Measurements from ENCODE around the gene CRHR1.
"Not testable (repeated sequence)": the region's sequence is repeated elsewhere in the genome, so short reads cannot be mapped to it uniquely, and the experiment has no call there.

The CRHR1 gene

GRCh38 chr17:45852535-45853297 is 68.6 kb downstream of the CRHR1 start:
- TF ChIP-seq, protein P1, sequence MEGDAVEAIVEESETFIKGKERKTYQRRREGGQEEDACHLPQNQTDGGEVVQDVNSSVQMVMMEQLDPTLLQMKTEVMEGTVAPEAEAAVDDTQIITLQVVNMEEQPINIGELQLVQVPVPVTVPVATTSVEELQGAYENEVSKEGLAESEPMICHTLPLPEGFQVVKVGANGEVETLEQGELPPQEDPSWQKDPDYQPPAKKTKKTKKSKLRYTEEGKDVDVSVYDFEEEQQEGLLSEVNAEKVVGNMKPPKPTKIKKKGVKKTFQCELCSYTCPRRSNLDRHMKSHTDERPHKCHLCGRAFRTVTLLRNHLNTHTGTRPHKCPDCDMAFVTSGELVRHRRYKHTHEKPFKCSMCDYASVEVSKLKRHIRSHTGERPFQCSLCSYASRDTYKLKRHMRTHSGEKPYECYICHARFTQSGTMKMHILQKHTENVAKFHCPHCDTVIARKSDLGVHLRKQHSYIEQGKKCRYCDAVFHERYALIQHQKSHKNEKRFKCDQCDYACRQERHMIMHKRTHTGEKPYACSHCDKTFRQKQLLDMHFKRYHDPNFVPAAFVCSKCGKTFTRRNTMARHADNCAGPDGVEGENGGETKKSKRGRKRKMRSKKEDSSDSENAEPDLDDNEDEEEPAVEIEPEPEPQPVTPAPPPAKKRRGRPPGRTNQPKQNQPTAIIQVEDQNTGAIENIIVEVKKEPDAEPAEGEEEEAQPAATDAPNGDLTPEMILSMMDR (IDR thresholded peaks at IDR 0.05; ENCODE audit: low read depth, low read length, missing control alignments): peak; percentile 94
- no peak overlapping the region for H3K4me3 ChIP-seq (replicated peaks; ENCODE audit: low read depth, low read length)
- peak; percentile 12 for DNase-seq (ENCODE audit: extremely low read depth, low read depth)

DNA sequence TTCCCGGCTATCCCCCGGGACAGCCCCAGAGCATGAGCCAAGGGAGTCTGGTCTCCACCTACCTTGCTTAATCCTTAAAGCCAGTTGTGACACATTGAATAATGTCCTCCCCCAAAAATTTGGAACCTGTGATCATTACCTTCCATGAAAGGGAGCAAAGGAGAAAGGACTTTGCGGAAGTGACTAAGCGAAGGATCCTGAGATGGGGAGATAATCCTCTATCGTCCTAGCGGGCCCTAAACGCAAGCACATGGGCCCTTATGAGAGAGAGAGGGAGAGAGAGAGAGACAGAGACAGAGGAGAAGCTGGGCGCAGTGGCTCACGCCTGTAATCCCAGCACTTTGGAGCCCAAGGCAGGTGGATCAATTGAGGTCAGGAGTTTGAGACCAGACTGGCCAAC is 70.1 kb downstream of the CRHR1 start:
- no peak overlapping the region for H3K4me3 ChIP-seq (replicated peaks; ENCODE audit: low read depth, low read length)
- TF ChIP-seq, protein P1 (IDR thresholded peaks at IDR 0.05; ENCODE audit: low read depth, low read length, missing control alignments): no peak
- DNase-seq (ENCODE audit: extremely low read depth, low read depth): no peak

DNA sequence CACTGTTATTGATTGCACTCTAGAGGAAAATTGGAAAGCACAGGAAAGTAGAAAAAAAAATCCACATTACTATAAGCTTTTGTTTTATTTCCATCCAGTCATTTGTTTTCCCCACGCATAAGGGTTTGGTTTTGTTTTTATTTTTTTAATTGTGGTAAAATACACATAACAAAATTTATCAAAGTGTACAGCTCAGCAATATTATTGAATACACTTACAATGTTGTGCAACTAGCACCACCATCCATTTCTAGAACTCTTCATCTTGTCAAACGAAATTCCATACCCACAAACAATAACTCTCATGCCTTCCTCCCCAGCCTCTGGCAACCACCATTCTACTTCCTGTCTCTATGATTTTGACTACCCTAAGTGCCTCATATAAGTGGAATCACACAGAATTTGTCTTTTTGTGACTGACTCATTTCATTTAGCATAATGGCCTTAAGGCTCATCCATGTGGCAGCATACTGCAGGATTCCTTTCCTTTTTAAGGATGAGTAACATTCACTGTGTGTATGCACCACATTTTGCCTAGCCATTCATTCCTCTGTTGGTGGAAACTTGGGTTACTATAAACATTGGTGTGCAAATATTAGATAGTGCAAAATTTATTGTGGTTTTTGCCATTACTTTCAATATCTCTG is 71.7 kb downstream of the CRHR1 start:
- TF ChIP-seq, protein P1 (IDR thresholded peaks at IDR 0.05; ENCODE audit: low read depth, low read length, missing control alignments): no peak
- no peak for DNase-seq (ENCODE audit: extremely low read depth, low read depth)
- H3K4me3 ChIP-seq (replicated peaks; ENCODE audit: low read depth, low read length): no peak overlapping the region

- H3K4me3 ChIP-seq (replicated peaks; ENCODE audit: low read depth, low read length): no peak overlapping the region
- TF ChIP-seq, protein P1 (IDR thresholded peaks at IDR 0.05; ENCODE audit: low read depth, low read length, missing control alignments): no peak
- DNase-seq (ENCODE audit: extremely low read depth, low read depth): no peak
Measured at GRCh38 chr17:45857977-45858708, 74.0 kb downstream of the CRHR1 start.

- DNase-seq (ENCODE audit: extremely low read depth, low read depth): no peak
- H3K4me3 ChIP-seq (replicated peaks; ENCODE audit: low read depth, low read length): no peak overlapping the region
- TF ChIP-seq, protein P1 (IDR thresholded peaks at IDR 0.05; ENCODE audit: low read depth, low read length, missing control alignments): no peak
Measured at GRCh38 chr17:45861165-45861564, 77.0 kb downstream of the CRHR1 start.

- not testable (repeated sequence) for H3K4me3 ChIP-seq (replicated peaks; ENCODE audit: low read depth, low read length); DNase-seq (ENCODE audit: extremely low read depth, low read depth)
Measured at GRCh38 chr17:45862127-45862526, 78.0 kb downstream of the CRHR1 start.
